Measurements from ENCODE around the gene SLBP.

The SLBP gene

DNA sequence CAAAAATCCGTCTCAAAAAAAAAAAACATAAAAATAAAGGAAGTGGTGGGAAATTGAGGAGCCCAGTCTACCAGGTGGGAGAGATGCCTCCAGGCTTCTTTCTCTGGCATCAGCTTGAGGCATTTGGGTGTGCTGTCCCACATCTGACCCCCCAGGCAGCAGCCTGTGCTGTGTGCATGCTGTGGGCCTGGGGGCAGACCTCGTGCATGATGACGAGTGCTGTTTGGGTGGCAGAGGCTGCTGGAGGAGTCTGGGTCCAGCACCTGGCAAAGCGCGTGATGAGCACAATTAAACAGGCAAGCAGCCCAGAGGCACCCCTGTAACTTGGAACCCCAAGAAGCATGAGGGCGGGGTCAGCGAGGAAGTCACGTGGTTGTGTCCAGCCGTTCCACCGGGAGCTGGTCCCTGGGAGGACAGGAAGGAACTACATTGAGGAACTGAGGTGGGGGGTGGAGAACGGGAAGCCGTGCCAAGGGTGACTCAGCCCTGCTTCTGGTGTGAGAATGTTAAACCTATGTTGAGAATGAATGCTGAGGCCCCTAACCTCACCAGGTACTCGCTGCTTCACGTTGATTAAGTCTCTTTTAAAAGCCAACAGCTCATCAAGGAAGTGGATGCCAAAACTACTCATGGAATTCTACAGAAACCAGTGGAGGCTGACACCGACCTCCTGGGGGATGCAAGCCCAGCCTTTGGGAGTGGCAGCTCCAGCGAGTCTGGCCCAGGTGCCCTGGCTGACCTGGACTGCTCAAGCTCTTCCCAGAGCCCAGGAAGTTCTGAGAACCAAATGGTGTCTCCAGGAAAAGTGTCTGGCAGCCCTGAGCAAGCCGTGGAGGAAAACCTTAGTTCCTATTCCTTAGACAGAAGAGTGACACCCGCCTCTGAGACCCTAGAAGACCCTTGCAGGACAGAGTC, 15.3 kb upstream of the SLBP start:
- no peak for DNase-seq (ENCODE audit: low read depth in 2 of 2)

DNA sequence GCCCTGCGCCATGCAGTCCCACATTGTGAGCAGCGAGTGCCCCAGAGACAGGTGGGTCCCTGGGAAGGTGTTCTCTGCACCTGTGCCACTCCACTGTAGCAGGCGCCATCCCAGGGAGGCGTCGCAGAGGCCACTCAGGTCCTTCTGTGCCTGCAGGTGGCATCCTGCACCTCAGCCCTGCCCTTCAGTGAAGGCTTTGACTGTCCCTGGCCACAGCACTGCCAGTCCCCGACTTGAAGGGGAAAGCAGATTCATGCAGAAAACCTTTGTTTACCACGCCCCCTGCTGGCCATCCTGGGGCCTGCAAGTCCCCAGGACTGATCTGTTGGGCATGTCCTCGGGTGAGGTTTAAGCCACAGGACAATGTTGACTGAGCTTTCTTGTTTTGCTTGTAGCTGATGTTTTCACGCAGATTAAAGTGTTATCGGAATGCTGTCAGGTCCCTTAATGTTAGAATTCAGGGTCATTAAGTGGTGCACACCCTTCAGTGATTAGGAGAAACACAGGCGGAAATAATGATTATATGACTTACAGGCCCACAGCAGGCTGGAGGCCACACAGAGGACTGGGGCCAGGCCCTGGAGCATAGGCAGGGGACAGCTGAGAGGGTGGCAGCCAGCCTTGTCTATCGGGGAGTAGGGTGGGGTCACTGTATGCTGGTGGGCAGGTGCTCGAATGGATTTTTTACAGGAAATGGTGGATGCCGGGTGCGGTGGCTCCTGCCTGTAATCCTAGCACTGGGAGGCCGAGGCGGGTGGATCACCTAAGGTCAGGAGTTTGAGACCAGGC, 14.2 kb upstream of the SLBP start:
- peak; percentile 76 to 91 for DNase-seq (ENCODE audit: low read depth in 2 of 2)

GRCh38 chr4:1725521-1725920, 13.4 kb upstream of the SLBP start:
- DNase-seq (ENCODE audit: low read depth in 2 of 2) = no peak

- peak in 1 of 2 donors; percentile 14 for DNase-seq (ENCODE audit: low read depth in 2 of 2)
These were observed 11.1 kb upstream of the SLBP start for GRCh38 chr4:1723131-1723801.

DNA sequence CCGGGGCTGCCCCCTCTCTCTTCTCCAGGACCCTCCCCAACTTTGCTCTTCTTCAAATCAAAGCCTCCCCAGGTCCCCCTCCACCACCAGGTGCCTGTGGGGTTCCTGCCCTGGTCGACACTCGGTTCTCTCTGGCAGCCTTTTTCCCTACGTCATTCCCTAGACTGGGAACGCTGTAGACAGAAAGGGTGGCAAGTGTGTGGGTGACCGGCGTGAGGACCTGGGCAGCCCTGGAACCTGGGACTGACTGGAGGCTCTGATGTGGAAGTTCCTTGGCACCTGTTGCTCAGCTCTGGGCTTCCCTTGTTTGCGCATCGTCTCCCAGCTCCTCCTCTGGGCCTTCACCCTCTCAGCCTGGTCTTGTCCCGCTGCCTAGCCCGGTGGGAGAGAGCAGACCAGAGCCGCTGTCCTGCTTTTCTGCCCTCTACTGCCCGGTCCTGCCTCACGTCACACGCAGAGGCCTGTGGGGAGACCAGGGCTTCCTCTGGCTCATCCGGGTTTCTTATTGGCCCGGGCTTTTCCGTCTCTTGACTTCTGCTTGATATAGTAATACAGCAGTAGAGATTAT, 10.5 kb upstream of the SLBP start:
- DNase-seq (ENCODE audit: low read depth in 2 of 2) = no peak

DNA sequence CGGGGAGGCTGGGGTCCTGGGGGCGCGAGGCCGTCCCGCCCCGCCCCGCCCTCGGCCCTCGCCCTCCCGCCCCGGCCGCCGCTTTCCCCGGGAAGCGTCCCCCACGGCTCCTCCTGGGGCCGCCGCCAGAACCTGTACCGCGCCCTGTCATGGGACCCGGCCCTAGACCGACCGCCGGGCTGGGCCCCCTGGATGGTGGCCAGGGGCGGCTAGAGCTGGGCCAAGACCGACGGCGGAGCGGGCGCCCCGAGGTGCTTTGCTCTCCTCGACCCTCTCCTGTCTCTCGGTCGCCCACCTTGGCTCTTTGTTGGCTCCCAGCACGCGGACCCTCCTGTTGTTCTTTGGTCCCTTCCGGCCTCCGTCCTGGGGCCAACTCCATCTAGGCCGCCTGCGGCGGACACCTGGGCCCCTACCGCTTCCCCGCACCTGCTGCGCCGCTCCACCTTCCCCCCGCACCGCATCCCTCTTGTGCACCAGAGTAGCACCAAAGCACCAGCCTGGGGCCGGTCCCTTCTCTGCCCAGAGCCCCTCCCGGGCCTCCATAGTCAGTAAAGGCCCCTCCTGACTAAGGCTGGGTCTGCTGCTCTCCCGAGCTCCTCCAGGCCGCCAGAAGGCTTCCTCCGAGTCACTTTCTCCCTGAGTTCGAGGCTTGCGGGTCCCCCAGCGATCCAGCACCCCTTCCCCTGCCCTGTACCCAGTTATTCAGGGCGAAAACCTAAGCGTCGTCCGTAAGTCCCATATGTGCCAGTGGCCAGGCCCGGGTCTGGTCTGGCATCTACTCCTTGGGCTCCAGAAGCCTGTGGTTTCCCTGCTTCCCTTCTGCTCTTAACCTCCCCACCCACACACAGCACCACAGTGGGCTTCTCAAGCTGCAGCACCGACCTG, 9.8 kb upstream of the SLBP start:
- no peak for DNase-seq (ENCODE audit: low read depth in 2 of 2)

- peak; percentile 82 to 86 for DNase-seq (ENCODE audit: low read depth in 2 of 2)
These were observed 9.0 kb upstream of the SLBP start, which contains the start of the genes TACC3 and TMEM129 for GRCh38 chr4:1721003-1721665. Gene TACC3, plus strand, starts transcription at chr4:1721521. Its CDS starts 1,901 bp downstream, at chr4:1723422. Gene TMEM129, minus strand, starts transcription at chr4:1721323. Its CDS starts 486 bp downstream, at chr4:1720837.

- DNase-seq (ENCODE audit: low read depth in 2 of 2) = no peak
These were observed 8.3 kb upstream of the SLBP start for GRCh38 chr4:1720163-1720983.

DNA sequence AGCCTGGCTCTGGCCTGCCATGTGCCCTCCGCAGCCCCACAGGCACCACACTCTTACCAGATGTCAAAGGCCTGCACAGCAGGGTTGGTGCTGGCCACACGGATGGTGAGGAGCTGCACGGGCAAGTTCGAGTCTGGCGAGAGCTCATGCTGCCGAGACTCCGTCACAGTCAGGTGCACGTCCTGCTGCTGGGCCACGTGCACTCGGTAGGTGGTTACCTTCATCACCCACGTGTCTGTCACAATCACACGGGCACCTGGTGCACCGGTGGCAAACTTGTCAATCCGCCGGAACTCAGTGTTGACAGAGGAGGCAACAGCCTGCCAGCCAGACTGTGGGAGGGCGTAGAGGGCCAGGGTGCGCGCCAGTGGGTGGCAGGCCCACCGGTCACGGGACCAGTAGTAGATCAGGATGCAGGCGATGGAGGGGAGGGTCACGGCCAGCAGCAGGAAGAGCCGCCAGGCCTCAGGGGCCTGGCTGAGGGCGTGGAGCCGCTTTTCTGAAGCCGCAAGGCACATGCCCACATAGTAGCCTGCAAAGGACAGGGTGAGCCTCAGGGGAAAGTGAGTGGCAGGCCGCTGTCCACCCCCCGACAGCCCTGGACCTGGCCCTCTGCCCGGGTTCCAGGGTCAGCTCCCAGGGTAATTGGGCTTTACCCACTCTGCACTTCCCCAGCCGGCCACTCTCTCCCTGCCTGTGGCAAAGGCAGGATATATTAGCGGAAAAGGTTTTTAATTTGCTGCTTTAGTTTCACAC, 6.2 kb upstream of the SLBP start:
- DNase-seq (ENCODE audit: low read depth in 2 of 2) = no peak

GRCh38 chr4:1717129-1718094, 5.3 kb upstream of the SLBP start:
- DNase-seq (ENCODE audit: low read depth in 2 of 2) = no peak

DNA sequence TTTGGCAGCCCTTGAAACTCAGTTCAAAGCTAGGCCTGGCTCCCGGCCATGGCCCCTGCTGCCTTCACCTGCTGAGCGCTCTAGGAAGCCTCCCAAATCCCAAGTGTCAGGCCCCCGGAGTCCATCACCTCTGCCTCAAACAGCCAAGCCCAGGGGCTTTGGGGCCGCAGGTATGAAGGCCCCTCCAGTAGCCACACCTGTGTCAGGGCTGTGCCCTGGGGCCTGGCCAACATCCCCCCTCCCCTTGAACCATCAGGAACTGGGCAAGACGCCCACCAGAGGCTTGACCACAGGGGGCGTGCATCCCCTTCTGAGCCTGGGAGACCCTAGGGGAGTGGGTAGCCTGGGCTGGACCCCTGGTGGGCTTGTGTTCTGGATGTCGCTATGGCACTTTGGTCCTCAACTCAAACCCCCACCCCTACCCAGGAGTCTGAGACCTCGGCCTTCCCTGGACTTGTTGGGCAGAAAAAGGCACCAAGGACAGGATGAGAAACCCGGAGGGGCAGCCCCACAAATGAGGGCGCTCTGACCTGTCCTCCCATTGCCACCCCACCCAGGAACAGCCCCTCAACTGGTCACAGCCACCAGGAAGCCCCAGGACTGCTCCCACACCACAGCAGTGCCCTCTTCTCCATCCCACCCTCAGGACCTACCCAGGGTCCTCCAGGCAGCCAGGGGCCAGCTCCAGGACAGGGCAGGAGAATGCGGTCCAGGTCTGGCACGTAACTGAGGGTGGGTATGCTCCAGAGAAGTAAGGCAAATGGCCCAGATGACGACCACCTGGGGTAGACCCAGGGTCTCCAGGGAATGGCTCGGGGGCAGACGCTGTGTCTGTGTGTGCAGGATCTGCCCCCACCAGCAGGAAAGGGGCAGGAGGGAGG, 4.2 kb upstream of the SLBP start:
- DNase-seq (ENCODE audit: low read depth in 2 of 2) = no peak

DNA sequence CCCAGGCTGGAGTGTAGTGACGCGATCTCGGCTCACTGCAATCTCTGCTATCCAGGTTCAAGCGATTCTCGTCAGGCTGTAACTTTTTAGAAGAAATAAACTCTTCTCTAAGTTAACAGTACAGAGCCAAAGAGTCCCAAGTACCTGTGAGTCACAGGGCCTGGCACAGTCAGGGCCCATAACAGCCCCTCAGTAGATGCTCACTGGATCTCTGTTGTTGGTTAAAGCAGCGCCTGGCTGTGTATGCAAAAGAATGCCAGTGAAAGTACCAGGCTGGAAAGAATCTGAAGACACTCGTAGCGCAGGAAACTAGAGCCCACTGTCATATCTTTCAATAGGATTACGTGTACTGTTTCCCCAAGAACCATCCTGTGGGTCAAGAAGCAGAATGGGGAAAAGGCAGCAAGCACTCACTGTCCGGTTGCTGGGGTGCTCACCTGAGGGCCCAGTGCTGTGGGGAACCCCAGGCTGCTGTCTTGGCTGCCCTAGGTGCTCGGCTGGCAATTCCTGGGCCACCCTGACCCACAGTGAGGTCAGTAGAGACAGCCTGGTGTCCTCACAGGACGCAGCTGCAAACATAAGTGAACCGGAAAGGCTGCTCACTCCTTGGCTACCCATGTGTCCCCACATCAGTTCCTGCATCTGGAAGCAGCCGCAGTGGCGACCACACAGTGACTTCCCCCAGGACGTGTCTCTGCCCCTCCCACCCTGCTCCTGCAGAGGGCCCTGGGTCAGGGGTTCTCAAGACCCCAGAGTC, 3.1 kb upstream of the SLBP start:
- DNase-seq (ENCODE audit: low read depth in 2 of 2) = no peak

GRCh38 chr4:1714303-1715001, 2.3 kb upstream of the SLBP start:
- no peak for DNase-seq (ENCODE audit: low read depth in 2 of 2)

DNA sequence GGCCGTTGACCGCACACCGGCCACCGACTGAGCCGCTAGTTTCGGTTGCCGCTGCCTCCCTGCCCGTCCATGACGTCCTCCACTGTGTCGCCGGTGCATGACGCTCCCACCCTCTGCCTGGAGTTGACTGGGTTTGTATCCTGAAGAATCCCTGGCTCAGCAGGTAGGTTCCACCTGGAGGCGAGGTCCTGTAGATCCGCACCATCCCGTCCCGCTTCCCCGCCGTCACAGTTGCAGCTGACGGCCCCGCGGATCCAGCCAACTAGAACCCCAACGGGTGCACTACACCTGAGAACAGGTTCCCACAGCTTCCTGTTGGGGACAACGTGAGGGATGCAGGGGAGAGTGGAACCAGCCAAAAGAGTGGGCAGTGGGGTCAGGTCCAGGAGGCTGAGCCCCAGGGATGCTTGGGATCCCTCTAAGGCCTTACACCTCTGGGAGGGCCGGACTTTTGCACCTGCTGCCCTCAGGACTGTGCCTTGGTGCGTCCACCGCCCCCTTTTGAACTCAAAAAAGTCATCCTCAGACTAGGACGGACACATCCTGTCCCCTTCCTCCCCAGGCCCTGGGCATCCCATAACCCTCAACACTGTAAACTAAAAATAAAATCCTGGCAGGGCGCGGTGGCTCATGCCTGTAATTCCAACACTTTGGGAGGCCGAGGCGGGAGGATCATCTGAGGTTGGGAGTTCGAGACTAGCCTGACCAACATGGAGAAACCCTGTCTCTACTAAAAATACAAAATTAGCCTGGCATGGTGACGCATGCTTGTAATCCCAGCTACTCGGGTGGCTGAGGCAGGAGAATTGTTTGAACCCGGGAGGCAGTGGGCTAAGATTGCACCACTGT, 1.1 kb upstream of the SLBP start:
- no peak for DNase-seq (ENCODE audit: low read depth in 2 of 2)
